ENCODE data around the gene PRSS23.
A peak's percentile ranks its signal among the peaks of the same experiment; 100 is the strongest.
"Not testable (repeated sequence)": the region's sequence is repeated elsewhere in the genome, so short reads cannot be mapped to it uniquely, and the experiment has no call there.

PRSS23 gene, protein sequence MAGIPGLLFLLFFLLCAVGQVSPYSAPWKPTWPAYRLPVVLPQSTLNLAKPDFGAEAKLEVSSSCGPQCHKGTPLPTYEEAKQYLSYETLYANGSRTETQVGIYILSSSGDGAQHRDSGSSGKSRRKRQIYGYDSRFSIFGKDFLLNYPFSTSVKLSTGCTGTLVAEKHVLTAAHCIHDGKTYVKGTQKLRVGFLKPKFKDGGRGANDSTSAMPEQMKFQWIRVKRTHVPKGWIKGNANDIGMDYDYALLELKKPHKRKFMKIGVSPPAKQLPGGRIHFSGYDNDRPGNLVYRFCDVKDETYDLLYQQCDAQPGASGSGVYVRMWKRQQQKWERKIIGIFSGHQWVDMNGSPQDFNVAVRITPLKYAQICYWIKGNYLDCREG

DNA sequence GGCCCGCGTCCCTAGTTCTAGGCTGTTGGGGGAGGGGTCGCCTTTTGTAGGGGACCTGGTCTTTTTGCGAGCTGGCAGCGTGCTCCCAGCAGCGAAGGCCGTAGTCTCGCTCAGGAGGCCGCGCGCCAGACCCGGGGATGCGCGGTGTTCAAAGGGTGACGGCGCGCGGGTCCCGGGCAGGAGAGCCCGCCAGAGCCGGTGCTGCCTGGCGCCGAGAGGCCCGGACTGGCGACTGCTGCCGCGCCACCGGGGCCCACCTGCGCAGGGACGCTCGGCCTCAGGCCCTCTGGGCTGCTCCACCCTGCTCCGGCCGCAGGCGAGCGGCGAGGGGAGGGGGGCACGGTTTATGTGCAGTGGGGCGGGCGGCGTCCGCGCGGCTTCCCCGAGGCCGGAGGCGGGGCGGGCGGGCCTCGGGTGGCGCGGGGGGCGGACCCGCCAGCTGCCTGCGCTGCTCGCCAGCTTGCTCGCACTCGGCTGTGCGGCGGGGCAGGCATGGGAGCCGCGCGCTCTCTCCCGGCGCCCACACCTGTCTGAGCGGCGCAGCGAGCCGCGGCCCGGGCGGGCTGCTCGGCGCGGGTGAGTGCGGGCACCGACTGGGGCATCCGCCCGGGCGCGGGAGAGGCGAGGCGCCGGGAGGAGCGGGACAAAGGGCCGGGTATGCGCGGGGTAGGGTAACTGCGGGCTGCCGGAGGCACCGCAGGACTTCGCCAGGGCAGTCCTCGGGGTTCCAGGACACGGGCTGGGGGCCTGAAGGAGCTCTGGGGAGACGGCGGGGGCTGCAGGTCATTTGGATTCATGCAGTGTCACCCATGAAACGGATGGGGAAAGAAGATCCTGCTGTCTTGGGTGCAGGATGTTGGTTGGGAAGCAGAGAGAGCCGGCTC lies at the start of gene PRSS23:
Gene PRSS23, plus strand, starts transcription at position 467 of the 884 bp plus-strand sequence. CDS start 7,102 bp downstream, outside the sequence.
- DNase-seq: peak; percentile 31

DNA sequence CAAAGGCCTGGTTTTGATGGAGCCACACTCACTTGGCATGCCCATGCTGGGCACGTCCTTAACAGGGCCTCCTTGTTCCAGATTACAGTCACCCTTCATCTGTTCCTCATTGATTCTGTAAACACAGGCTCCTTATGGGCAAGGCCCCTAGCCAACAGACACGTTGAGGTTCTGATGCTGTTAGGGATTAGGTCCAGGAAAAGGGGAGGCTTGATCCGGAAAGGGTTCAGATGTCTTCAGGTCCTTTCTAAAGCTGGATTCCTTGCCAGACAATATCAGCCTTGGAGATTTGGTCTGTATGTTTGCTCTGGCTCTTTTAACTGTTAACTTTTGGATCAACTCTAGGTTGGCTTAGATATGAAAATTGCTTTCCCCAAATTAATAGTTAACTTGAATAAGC lies 46.9 kb upstream of the PRSS23 start:
- no peak for DNase-seq

DNA sequence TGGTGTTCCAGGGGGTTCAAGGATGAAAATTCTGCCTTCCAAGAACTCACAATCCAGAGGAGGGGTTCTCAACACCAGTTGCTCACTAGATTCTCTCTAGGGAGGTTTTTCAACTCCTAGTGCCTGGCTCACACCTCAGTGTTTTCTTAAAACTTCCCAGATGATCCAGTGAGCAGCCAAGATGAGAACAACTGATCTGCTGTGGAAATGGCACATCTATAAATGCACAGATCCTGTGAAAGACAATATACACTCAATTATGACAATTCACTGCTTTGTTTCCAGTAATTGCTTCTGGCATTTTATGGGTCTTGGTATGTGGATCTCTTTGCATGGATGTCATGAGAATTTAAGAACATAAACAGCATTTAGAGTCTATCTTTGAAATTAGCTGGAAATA lies 45.2 kb upstream of the PRSS23 start:
- DNase-seq: no peak

DNA sequence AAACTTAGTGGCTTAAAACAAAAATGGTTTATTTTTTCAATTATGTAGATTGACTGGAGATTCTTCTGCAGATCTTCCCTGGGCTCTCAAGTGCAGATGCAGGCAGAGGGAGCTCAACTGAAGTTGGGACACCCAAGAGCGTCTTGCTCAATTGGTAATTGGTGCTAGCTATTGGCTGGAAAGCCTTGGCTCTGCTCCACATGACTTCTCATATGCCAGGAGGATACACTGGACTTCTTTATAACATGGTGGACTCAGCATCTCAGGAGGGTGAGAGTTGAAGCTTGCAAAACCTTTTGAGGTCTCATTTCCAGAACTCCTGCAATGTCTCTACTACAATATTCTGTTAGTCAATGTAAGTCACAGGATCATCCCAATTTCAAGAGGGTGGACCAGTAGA lies 42.2 kb upstream of the PRSS23 start:
- DNase-seq: no peak

DNA sequence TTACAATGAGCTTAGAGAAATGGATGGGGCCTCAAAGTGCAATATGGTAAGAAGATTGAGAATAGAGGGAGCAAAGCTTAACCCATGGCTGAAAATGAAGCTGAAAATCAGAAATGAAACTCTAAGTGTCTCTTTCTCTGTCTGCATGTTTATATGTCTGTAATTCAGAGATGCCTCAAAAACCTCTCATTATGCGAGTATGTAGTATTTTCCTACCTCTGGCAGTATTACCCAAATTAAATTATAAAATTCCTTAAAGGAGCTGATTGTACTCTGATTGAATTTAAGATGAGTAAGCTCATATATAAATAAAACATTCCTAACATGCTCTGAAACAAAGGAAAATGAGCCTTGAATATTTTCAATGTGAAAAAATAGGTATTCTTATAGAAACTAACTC lies 39.8 kb upstream of the PRSS23 start:
- no peak for DNase-seq

DNA sequence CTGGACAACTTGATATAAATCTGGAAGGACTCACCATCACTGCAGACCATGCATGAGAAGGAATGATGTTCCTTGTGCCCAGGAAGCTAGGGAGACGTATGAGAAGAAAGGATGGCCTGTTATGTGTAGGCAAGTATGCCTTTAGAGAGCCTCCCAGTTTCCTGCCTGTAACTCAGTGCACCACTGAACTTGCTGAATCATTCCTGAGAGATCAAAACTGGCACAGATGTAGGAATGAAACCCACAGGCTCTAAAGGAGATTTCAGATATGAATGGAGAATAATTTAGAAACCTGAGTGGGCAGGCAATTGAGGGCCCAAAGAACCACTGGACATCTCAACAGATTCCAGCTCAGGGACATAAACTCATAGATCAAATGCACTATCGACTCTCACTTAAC lies 38.4 kb upstream of the PRSS23 start:
- DNase-seq: peak; percentile 17

DNA sequence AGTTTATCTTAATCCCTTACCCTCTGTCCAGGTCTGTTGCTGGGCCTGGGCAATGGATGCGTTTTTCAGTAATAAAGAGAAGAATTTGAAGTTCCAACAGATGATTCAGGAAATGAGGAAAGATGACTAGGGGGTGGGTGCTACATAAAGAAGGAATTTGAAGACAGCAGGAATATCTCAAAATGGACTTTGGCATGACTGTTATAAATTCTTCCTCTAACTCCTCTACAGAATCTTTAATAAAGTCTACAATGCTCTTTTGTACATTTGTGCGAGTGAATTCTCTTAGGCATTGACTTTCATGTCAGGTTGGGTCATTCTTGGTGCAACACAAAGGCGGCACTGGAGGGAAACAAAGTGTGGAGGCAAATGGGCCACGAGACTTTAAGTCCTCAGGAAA lies 35.1 kb upstream of the PRSS23 start:
- no peak for DNase-seq

DNA sequence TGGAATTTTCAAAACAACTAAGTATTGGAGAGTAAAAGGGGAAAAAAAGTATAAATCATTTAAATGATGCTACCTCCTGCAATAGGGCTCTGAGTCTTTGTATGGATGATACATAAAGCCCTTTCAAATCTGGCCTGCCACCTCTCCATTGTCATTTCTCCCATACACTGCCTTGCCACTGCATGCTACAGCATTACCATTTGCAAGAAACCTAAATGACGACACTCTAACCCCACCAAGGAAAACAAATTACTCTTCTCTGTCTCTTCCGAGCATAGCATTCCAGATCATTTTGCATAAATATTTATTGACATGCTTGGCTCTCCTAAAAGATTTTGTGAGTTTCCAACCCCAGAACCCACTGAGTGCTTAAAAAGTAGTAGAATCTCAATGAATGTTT lies 34.5 kb upstream of the PRSS23 start:
- no peak for DNase-seq

DNA sequence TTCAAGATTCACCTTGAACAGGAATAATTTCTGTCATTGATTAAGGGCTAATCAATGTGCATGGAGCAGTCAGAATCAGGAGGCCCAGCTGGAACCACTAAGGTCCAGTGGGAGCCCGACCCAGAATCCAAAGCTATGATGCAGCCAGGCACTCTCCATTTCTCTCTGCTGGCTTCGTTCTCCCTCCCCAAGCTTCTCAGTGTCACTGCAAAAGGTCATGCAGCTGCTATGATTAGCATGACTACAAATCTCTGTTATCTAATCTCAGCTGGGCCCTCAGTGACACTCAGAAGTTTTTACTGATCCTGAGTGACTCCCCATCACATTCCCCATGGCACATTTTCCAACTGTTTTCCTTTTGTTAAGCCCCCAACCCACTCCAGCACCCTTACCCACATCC lies 31.1 kb upstream of the PRSS23 start:
- DNase-seq: no peak

DNA sequence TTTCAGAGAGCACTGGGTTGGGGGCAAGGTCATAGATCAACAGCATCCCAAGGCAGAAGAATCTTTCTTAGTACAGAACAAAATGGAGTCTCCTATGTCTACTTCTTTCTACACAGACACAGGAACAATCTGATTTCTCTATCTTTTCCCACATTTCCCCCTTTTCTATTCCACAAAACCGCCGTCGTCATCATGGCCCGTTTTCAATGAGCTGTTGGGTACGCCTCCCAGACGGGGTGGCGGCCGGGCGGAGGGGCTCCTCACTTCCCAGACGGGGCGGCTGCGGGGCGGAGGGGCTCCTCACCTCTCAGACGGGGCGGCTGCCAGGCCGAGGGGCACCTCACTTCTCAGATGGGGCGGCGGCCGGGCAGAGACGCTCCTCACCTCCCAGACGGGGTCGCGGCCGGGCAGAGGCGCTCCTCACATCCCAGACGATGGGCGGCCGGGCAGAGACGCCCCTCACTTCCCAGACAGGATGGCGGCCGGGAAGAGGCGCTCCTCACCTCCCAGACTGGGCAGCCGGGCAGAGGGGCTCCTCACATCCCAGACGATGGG lies 29.8 kb upstream of the PRSS23 start:
- not testable (repeated sequence) for DNase-seq

DNA sequence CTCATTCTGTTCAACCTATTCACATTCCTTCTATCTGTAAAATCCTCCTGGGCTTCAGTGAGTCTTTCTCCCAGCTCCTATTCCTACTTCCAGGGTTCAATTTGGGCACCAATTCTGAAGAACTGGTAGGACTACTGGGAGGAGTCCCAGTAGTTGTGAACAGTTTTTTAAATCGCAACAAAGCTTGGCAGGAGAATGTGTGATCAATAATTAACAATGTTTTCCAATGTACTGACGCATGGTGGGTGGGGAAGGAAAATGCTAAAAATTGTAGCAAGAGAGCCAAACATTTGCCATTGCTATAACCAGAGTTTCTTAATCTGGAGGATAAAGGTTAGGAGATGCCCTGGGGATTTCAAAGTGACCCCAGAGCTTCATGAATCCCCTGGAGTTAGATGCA lies 27.3 kb upstream of the PRSS23 start:
- DNase-seq: no peak

DNA sequence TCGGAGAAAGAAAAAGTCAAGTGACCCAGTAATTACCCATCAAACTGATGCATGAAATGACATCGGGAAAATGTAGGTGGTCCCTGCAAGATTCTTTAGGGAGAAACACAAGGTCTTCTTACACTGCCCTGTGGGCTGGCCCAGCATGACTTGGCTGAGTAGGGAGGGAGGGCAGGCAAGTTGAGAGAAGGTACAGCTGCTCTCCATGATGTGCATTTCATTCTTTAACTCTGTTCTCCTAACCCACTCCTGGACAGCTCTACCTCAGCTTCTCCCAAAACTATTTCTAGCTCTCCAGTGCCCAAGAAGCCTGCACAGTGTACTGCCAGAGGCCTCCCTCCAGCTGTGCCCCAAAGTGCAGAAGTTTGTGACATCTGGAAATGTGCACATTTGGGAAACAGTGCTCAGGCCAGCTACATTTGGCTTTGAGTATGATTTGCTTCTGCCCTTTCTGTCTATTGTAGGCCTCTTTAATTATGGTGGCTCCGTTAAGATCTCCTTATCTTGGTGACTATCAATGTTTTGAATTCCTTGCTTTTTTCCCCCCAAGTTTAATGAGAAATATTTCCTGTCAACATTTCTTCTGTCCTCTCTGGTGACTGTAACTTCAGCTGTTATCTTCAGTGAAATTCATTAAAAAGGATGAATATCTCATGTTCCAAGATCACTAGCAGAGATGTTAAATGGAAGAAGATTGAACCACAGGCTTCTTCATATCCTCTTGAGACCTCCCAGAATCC lies 26.7 kb upstream of the PRSS23 start:
- no peak for DNase-seq

DNA sequence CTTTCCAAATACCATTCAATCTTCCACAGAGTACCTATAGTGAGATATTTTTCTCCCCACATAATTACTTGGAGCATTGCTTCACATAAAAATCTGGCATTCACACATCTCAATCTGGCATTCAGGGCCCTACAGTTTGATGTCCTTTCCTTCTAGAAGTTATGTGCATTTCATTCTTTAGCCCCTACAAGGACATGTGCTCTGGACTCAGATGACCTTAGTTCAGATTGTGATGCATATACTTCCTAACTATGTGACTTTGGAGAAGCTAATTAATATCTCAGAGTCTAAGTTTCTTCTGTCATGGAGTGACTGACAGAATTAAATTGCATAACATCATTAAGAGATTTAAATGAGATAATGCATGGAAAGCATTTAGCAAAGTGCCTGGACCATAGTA lies 25.9 kb upstream of the PRSS23 start:
- no peak for DNase-seq

DNA sequence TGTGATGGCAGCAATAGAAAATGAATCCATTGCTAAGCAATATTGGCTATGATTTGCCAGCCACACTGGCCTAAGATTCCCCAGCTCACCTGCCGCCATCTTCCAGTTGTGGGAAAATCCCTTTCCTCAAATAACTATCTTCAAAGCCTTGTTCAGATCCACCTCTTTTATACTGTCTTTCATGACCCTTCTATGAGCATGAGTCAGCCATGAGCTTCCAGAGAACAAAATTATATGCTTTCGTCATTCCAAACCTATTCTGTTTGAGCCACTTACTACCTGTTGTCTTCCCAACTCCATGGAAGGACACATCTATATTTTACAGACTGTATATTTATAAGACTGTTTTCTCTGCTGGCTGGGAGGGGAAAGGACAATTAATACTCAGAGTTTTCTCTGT lies 25.0 kb upstream of the PRSS23 start:
- DNase-seq: no peak

DNA sequence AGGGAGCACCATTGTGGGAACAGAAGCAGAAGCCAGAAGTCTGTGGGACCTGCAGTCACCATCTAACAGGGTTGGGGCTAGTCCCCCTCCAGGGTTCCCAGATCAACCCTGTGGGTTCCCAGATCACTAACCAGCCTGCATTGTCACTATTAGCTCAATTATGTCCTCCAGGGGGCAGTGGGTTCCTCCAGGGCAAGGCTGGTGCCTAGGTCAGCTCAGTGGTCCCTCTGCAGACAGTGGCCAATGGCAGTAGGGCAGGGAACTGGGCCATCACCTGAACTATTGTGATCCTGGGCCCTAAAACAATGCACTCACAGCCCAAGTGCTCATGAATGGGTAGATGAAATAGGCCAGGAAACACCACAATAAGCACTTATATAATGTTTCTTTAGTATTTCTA lies 18.8 kb upstream of the PRSS23 start:
- no peak for DNase-seq

DNA sequence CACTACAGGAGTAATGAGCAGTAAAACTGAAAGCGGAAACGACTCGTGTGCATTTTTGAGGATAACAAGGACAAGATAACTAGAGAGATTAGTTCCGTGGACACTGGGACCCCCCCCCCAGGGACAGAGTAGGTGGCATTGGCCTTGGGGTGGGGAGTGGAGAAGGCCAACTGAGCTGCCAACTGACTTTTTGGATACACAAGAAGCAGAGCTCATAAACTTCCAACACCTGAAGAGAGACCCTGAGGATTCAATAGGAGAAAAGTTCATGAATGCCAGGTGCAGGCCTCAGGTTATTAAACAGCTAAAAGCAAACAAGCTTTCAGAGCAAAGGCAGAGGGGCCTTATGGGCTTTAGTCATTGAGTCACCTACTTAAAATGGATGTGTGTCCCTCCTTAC lies 17.6 kb upstream of the PRSS23 start:
- no peak for DNase-seq

DNA sequence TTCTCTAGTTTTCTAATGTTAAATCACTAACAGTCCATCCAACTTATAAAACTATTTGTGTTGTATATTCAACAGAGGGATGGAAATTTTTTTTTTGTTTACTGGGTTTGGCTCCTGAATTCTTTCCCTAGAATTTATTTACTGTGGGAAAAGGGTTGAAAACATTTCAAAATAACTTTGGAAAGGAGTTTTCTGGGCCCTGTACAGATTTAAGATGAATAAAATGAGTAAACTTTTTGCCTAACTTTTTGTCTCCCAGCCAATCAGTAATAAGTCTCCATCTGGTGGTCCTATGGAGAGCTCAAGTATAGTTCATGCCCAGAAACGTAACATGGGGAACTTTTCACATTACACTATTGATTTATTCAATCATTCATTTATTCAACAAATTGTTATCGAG lies 16.7 kb upstream of the PRSS23 start:
- no peak for DNase-seq

DNA sequence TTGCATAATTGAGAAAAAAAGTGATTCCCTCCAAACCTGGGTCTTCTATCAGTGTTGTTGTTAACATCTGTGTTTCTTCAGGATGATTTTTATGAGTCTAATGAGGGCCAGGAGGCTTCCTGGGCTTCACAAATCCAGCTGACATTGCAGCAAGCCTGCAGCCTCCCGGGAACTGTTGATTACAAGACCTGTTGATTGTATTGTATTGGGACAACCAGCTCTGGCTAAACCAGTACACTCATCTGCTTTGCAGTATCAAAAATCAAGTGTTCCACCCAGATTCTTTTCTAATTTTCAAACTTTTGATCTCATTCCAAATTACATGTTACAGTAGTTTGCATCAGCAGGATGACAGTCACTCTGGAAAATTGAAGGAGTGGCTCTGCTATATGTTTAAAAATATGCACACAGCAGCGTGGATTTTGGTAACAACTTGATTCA lies 16.1 kb upstream of the PRSS23 start:
- DNase-seq: no peak

DNA sequence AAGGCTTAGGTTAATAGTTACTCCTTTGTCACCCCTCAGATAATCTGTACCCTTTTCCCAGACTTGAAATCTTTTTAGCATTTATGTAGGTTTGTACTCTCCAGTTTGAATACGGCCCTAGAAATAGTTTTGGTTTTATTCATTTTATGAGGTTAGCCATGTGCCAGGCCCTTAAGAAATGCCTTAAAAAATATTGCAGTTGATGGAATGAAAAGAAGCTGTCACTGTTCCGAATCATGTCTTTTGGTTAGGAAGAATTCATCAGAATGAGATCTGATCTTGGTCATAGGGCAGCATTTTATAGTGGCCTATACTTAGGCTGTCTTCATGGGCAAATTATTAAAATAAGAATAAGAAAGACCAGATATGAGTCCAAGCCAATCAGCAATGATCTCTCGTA lies 14.8 kb upstream of the PRSS23 start:
- DNase-seq: no peak

DNA sequence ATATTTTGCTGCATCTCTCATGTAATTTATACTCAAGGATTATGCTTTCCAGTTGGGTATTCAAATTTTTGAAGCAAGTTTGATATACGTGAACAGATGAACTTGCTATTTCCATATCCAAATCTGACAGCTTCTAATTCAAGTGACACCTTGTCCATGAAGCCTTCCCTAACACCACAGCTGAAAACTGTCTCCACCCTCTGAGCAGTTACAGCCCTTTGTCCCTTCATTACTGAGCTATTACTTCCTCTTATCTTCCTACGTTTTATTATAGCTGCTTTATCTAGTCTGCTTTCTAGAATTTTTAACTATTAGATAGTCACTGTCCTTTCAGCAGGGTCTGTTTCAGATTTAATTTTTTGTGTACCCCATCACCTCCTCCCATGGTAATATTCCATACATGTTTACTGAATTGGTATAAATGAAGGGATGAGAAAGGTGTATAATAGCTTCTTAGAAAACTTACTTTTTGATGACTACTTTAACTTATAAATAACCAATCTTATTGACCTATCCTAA lies 13.3 kb upstream of the PRSS23 start:
- no peak for DNase-seq

DNA sequence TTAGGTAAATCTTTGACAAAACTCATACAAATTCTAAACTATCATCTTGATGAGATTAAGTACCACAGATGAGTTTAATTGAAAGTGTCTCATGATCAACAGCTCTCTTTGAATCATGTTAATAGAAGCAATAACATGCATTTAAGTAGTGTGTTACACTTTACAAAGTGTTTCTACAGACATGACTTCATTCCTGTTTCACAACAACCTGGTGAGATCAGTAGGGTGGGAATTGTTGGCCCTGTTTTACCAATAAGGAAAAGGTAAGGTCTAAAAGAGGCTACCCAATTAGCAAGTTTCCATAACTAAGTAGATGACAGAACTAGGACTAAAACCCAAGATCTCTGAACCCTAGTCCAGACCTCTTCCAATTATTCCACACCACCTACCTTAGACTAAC lies 12.7 kb upstream of the PRSS23 start:
- DNase-seq: no peak

DNA sequence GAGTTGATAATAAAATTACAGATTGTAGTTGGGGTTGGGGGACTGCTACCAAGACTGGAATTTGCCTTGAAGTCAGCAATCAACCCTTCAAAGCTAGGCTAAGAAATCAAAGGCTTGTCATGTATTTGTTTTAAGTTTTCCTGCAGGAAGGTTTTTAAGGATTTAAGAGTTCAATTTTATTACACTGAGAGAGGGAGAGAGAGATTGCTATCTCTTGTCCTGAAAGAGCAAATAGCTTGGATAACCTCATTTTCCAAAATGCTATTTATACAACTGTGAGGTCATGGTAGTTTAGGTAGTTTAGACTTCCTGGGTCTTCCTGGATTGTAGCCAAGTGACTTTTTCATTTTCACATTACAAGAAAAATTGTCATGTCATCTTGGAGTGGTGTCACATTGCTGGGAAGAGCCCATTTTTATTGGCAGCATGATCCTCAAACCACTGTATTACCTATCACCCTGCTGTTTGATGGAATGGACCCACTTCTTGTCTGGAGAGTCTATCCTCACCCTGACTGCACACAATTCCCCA lies 10.1 kb upstream of the PRSS23 start:
- DNase-seq: no peak

All from kidney glomerular epithelial cell (primary cell).